Activated CD4-positive, CD25-positive, alpha-beta regulatory T cell treated with anti-CD3 and anti-CD28 coated beads, Interleukin-2, amount 50 U/mL, for 24 hours (primary cell): ENCODE data around the gene TMSB4Y.

Experiments used
- ATAC-seq, 2 donors: fragments of 150-1000 bp; cut with Tn5 transposase; one replicate each; pipeline ENCODE4 v1.10.0; 2021; ENCODE audit warnings: mild to moderate bottlenecking in 1 of 2, moderate library complexity in 1 of 2

The TMSB4Y gene

GRCh38 chrY:13703568-13703968 is at the start of gene TMSB4Y:
Gene TMSB4Y (plus strand): TSS chrY:13703899.
- ATAC-seq: peak; percentile 82

DNA sequence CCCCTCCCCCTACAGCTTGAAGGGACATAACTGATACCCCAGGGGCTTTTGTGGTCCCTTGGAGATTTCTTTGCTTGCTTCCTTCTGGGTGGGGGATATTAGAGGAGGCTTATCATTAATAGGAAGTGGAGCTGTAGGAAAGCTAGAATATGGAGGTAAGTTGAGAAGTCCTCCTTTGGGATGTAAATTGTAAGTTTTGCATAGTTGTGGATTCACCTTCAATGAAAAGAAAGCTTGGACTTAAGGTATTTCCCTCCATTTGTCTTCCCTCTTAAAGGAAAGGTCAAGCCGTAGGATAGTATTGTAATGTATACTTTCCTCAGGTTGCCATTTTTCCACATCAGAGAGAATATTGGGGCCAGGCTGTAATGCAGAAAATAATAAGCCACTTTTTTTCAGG is 39.5 kb upstream of the TMSB4Y start:
- ATAC-seq: no peak

- ATAC-seq: no peak
Observed at GRCh38 chrY:13671122-13671521, 32.6 kb upstream of the TMSB4Y start.

GRCh38 chrY:13702276-13702675 is 1.4 kb upstream of the TMSB4Y start:
- no peak for ATAC-seq

DNA sequence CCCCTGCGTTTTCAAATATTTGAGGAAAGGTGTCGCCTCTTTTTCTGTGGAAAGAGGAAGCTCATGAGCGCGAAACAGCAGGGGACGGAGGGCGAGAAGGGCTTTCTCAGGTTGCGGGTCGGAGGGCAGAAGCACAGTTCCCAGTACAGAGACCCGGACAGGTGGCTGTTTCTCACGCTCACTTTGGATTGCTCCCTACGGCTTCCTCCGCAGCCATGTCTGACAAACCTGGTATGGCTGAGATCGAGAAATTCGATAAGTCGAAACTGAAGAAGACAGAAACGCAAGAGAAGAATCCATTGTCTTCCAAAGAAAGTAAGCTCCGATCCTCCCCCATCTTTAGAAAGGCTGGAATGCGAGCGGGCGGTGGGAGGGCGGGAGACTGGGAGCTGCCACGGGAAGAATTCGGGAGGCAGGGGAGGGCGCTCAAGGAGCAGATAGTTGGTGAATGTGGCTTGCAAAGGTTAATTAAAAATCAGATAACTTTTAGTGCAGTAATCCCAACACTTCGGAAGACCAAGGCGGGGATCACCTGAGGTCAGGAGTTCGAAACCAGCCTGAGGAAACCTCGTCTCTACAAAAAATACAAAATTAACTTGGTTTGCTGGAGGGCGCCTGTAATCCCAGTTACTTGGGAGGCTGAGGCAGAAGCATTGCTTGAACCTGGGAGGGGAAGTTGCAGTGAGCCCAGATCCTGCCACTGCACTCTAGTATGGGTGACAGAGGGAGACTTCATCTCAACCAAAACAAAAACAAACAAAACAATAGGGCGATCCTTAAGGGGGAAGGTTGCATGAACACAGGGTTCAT is 627 bp downstream of the TMSB4Y start:
- ATAC-seq: no peak

DNA sequence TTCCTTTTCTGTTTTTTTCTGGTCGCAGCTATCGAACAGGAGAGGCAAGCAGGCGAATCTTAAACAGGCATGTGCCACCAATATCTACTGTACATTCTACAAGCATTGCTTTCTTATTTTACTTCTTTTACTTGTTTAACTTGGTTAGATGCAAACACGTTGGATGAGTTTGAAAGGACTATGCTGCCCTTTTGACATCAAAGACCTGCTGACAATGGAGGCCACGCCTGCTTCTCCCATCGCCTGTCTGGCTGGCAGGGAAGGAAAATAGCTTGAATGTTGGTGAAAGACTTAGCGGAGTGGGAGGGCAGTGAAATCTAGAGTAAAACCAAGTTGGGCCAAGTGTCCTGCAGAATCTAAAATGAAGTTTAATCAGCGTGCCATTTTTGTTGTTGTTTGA is 1.5 kb downstream of the TMSB4Y start:
- no peak for ATAC-seq

GRCh38 chrY:13708038-13708437 is 4.3 kb downstream of the TMSB4Y start:
- ATAC-seq: peak in 1 of 2 donors; percentile 34

- ATAC-seq: no peak
Observed at GRCh38 chrY:13718996-13719395, 15.3 kb downstream of the TMSB4Y start.

DNA sequence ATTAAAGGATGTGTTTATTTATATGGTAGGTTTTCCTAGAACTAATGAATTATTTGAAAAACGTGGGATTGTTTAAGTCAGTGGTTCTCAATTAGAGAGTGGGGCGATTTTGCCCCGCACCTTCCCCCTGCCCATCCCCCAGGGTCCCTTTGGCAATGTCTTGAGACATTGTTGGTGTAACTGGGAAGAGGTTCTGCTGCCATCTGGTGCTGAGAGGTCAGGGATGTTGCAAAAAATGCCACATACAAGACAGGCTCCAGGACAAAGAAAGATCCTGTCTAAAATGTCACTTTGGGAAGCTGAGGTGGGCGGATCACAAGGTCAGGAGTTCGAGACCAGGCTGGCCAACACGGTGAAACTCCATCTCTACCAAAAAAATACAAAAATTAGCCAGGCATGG is 25.8 kb downstream of the TMSB4Y start:
- no peak for ATAC-seq

GRCh38 chrY:13738618-13739017 is 34.9 kb downstream of the TMSB4Y start:
- ATAC-seq: peak in 1 of 2 donors; percentile 17

DNA sequence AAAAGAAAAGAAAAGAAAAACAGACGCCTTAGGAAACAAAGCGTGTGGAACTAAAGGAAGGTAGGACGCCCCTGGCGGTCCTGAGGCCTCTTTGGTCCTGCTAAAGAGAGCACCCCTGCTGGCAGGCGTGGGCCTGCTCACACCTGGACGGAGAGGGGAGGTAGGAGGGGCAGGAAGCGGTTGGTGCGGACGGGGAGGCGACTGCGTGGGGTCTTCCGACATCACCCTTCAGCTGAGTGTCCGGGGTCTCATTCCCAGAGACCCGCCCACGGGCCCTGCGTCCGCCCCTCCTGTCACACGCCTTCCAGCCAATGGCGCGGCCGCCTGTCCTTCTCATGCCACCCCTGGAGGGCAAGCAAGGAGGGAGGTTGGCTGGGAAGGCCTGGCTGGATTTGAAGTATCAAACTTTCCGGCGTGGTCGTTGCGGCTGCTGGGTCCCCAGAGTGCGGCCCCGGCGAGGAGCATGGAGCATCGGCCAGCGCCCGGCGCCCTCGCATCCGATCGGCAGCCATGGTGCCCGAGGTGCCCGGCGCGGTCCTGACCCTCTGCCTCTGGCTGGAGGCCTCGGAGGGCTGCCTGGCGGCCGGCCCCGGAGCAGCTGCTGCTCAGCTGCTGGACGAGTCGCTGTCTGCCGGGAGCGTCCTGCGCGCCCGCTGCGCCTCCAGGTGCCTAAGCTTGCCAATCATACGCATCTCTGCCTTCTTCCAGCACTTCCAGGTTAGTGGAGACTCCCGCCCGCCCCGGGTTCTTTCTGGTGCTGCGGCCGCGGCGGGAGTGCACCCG is 47.8 kb downstream of the TMSB4Y start:
- ATAC-seq: peak; percentile 79 to 83

DNA sequence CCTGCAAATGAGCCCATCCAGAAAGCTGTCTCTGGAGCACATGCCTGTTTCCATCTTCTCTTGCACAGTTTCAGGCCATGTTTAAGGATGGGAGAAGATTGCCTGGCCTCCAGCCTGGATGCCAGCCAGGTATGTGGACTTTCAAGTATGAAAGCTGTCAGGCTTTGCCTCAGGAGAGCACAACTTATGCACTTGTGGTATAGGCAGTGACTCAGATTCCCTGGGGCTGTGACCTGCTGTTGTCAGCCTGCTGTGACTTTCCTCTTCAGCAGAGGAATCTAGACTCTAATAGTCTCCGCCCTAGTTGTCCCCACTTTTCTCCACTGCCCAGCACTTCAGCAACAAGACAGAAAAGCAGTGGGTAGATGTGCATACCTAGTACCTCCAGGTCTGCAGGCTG is 51.0 kb downstream of the TMSB4Y start:
- ATAC-seq: no peak
